Measurements from ENCODE around the gene LZIC. TPM values are rescaled to one million over a fixed set of nuclear protein-coding genes. Genes with fewer than 3 reads are reported as not detected.

Gene LZIC
- total and polyA plus RNA-seq, 2 of the 8 experiments (the other 6 are each of a cell fraction or from before 2014, with no cell fraction given): 4.8 to 20.3 TPM

- H3K9me3 ChIP-seq (ENCODE audit: insufficient read depth in 2 of 2, low read depth in 1 of 2, low read length in 1 of 2): no peaks in the 10 kb centered on the region
- peaks cover 9% of the 10 kb centered on the region for H3K79me1 ChIP-seq (ENCODE audit: low read depth, low read length)
- FAIRE-seq (no peak), DNase-seq (ENCODE audit: low read depth in 1 of 2, low spot score in 2 of 2) (no peak)
- H3K23ac ChIP-seq (ENCODE audit: insufficient read length): no peak within 1 kb of the TSS
- no peak within 1 kb of the TSS for H3K14ac ChIP-seq (ENCODE audit: insufficient read length)
- no peaks in the 10 kb centered on the region for H3K36me3 ChIP-seq (ENCODE audit: control insufficient read depth in 2 of 4, insufficient read depth in 4 of 4, low read length in 3 of 4)
- H4K91ac ChIP-seq (replicated peaks; ENCODE audit: insufficient read length, low read length): peak within 1 kb of the TSS; percentile 57
- H2BK120ac ChIP-seq (replicated peaks; ENCODE audit: low read depth, low read length): no peak within 1 kb of the TSS
- no peaks in the 10 kb centered on the region for H3K27me3 ChIP-seq (replicated peaks in 1 of 4; ENCODE audit: control insufficient read depth in 3 of 4, extremely low read depth in 1 of 4, insufficient read depth in 3 of 4, low read length in 3 of 4)
- WGBS, 2 experiments (ENCODE audit: extremely low coverage in 1 of 2, insufficient coverage in 1 of 2, insufficient read length in 1 of 2, insufficient replicate concordance in 2 of 2, low coverage in 1 of 2, low lambda C conversion rate in 2 of 2, missing lambda C conversion rate in 1 of 2): 0% methylated on average over 7 of the region's 55 CpGs; no CpG with 5 or more reads in 1 of the 2 experiments
- H2AK5ac ChIP-seq (ENCODE audit: low read depth, low read length): no peak within 1 kb of the TSS
- peaks cover 6% of the 10 kb centered on the region for H3K23me2 ChIP-seq (ENCODE audit: low read depth, low read length)
- peak within 1 kb of the TSS; percentile 71 for H3K56ac ChIP-seq (replicated peaks; ENCODE audit: insufficient read length, low read depth, low read length)
- POLR2A ChIA-PET (ENCODE audit: partially characterized antibody): interaction anchor here (1.0 to 1.2 kb wide), 3 partner anchors 8 to 33 kb away, joined by 4 to 10 read pairs (median 5); no protein-coding TSS in a partner anchor
- no peak within 1 kb of the TSS for H2BK15ac ChIP-seq (ENCODE audit: low read length)
- H2BK12ac ChIP-seq (ENCODE audit: low read depth, low read length): no peak within 1 kb of the TSS
- TF ChIP-seq GTF2F1 (IDR thresholded peaks at IDR 0.05; ENCODE audit: borderline replicate concordance, low read depth, low read length): no peak
- peak within 1 kb of the TSS; percentile 79; the same call in 1 of the 2 replicates for H2AFZ ChIP-seq (ENCODE audit: low read length)
- peaks cover 0 to 2% of the 10 kb centered on the region in 2 experiments for H4K20me1 ChIP-seq (replicated peaks in 1 of 2; ENCODE audit: control insufficient read depth in 1 of 2, insufficient read depth in 2 of 2, low read length in 2 of 2)
- no peak within 1 kb of the TSS for H2BK20ac ChIP-seq (ENCODE audit: low read length)
- peak within 1 kb of the TSS; percentile 20 for H4K5ac ChIP-seq (ENCODE audit: insufficient read length, low read depth, low read length)
- peaks cover 7 to 20% of the 10 kb centered on the region in 2 experiments; a peak in 2 of 4 replicates for H3K79me2 ChIP-seq (ENCODE audit: control insufficient read depth in 1 of 2, insufficient read depth in 2 of 2, low read length in 2 of 2)
- H3K18ac ChIP-seq (ENCODE audit: extremely low read depth, low read length): peak within 1 kb of the TSS; percentile 79
- H3K4ac ChIP-seq (replicated peaks; ENCODE audit: insufficient read length, low read depth, low read length): no peak within 1 kb of the TSS
- peaks cover 2 to 6% (median 4%) of the 10 kb centered on the region in 4 experiments; a peak in 4 of 7 replicates for H3K4me1 ChIP-seq (replicated peaks in 1 of 4; ENCODE audit: control insufficient read depth in 3 of 4, insufficient read depth in 4 of 4, low read length in 3 of 4)
- peak within 1 kb of the TSS; percentile 62; the same call in 1 of the 2 replicates for H4K8ac ChIP-seq (ENCODE audit: extremely low read depth, insufficient read depth, low read length)
- H3K27ac ChIP-seq (ENCODE audit: low read depth, low read length): peak within 1 kb of the TSS; percentile 60
- CTCF ChIA-PET (ENCODE audit: partially characterized antibody): interaction anchor here (1.0 kb wide), 1 partner anchor 8 kb away, joined by 4 read pairs; no protein-coding TSS in a partner anchor
- H3K4me2 ChIP-seq (ENCODE audit: insufficient read depth in 1 of 2, low read depth in 2 of 2, low read length in 2 of 2): peak within 1 kb of the TSS; percentile 90 to 92
- peak within 1 kb of the TSS; percentile 59 to 81 (median 78) for H3K9ac ChIP-seq (replicated peaks in 1 of 4; ENCODE audit: extremely low read depth in 1 of 4, low read depth in 3 of 4, low read length in 3 of 4)
- peak within 1 kb of the TSS; percentile 46; the same call in 1 of the 2 replicates for H2BK5ac ChIP-seq (ENCODE audit: low read depth, low read length)
- H3K4me3 ChIP-seq (ENCODE audit: extremely low read depth in 1 of 4, insufficient read depth in 2 of 4, low read depth in 3 of 4, low read length in 4 of 4): peak within 1 kb of the TSS; percentile 80 to 99 (median 88)
These were observed 33.1 kb downstream of the LZIC start, which contains the start of gene CTNNBIP1 for GRCh38 chr1:9910076-9910422. CTNNBIP1 (minus strand) TSS chr1:9910269; CDS start chr1:9872064, 38,205 bp downstream.
